OCI-LY3 (cell line): ENCODE measurements around the gene KRT10.

ENCODE experiments used
- EZH2phosphoT487 ChIP-seq: fragments of 200-600 bp; shearing (Covaris generic); IDR thresholded peaks from 2 replicates; pipeline ENCODE4 v1.6.1; 2018; ENCODE audit warnings: antibody characterized with exemption, mixed run types, low read depth
- TF ChIP-seq, protein P1 (sequence below): fragments of 200-600, 300-600 bp; sonication (generic); IDR thresholded peaks from 2 replicates; pipeline ENCODE4 v1.5.1; 2014; ENCODE audit warnings: antibody characterized with exemption, low read length, low read depth

- TF ChIP-seq, protein P1, sequence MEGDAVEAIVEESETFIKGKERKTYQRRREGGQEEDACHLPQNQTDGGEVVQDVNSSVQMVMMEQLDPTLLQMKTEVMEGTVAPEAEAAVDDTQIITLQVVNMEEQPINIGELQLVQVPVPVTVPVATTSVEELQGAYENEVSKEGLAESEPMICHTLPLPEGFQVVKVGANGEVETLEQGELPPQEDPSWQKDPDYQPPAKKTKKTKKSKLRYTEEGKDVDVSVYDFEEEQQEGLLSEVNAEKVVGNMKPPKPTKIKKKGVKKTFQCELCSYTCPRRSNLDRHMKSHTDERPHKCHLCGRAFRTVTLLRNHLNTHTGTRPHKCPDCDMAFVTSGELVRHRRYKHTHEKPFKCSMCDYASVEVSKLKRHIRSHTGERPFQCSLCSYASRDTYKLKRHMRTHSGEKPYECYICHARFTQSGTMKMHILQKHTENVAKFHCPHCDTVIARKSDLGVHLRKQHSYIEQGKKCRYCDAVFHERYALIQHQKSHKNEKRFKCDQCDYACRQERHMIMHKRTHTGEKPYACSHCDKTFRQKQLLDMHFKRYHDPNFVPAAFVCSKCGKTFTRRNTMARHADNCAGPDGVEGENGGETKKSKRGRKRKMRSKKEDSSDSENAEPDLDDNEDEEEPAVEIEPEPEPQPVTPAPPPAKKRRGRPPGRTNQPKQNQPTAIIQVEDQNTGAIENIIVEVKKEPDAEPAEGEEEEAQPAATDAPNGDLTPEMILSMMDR = no peak
- no peak for TF ChIP-seq EZH2phosphoT487
Measured at GRCh38 chr17:40791111-40791510, 31.3 kb downstream of the KRT10 start.
